Activated CD4-positive, alpha-beta T cell treated with anti-CD3 and anti-CD28 coated beads for 36 hours (primary cell): Measurements from ENCODE around the gene PC. TPM values are rescaled to one million over a fixed set of nuclear protein-coding genes. Genes with fewer than 3 reads are reported as not detected.
A peak's percentile ranks its signal among the peaks of the same experiment; 100 is the strongest.

Source experiments
- ATAC-seq: fragments of 200-7000 bp; cut with Tn5 transposase; one replicate; pipeline ENCODE4 v1.10.0; 2021; ENCODE audit warnings: mild to moderate bottlenecking, moderate library complexity
- CTCF ChIA-PET: fragments of 350-600 bp; sonication (Branson Sonifier 250); formaldehyde crosslinking; loops from one replicate; lab custom pipeline; 2021; ENCODE audit warnings: antibody characterized with exemption; lab: Charles Lee
- POLR2A ChIA-PET: fragments of 350-600 bp; sonication (Branson Sonifier 250); formaldehyde crosslinking; loops from one replicate; lab custom pipeline; 2021; ENCODE audit warnings: antibody characterized with exemption, inconsistent platforms; lab: Charles Lee
- DNase-seq: peaks from one replicate; pipeline ENCODE4 v3.0.0-alpha.2; 2020
- H3K27ac Mint-ChIP-seq: one replicate; pipeline ENCODE4 v1.8.0; 2021; ENCODE audit warnings: mixed read lengths
- H3K27me3 Mint-ChIP-seq: one replicate; pipeline ENCODE4 v1.8.0; 2021; ENCODE audit warnings: mixed read lengths
- H3K36me3 Mint-ChIP-seq: one replicate; pipeline ENCODE4 v1.8.0; 2021; ENCODE audit warnings: low read depth, mixed read lengths
- H3K4me1 Mint-ChIP-seq: one replicate; pipeline ENCODE4 v1.8.0; 2021; ENCODE audit warnings: mixed read lengths
- H3K4me3 Mint-ChIP-seq: one replicate; pipeline ENCODE4 v1.8.0; 2021; ENCODE audit warnings: mild to moderate bottlenecking, moderate library complexity, mixed read lengths
- H3K9me3 Mint-ChIP-seq: one replicate; pipeline ENCODE4 v1.8.0; 2021; ENCODE audit warnings: low read depth, mixed read lengths
- intact Hi-C, 2 experiments: fragments of 100-400 bp; cut with DNase I in 1 of 2; cut with micrococcal nuclease in 1 of 2; formaldehyde crosslinking; loops; one replicate each; pipeline versions ENCODE4 v1.14.2 to v1.15.1; 2022 to 2024; cut with DNase I, micrococcal nuclease
- total RNA-seq, 2 experiments: library from RNA; stranded (reverse); gene quantifications; one replicate each; pipeline ENCODE4 v1.2.3, GENCODE V29; 2021

PC gene
- total RNA-seq, 2 experiments from 2014 or later: 9.2 to 9.3 TPM

- Mint-ChIP-seq H3K4me3 (peak overlapping the region; percentile 75), H3K36me3 (peaks cover 5% of the 10 kb centered on the region), H3K9me3 (no peaks in the 10 kb centered on the region), H3K27me3 (no peaks in the 10 kb centered on the region), H3K27ac (no peak overlapping the region), H3K4me1 (peaks cover 4% of the 10 kb centered on the region)
- ATAC-seq (no peak), DNase-seq (no peak)
- ChIA-PET POLR2A (no interaction called here), CTCF (no interaction called here)
- intact Hi-C loops: loop anchor here in 1 of 2 experiments (2.0 to 5.0 kb wide), 2 partner anchors 431 to 806 kb away; partner anchors contain the start of genes ANKRD13D and SF3B2
Observed at GRCh38 chr11:66857927-66858185, 100.3 kb downstream of the PC start.

- ChIA-PET POLR2A (no interaction called here), CTCF (no interaction called here)
Observed at GRCh38 chr11:66857234-66857926, 100.8 kb downstream of the PC start.

GRCh38 chr11:66856496-66857233, 101.5 kb downstream of the PC start, which contains the start of gene LRFN4:
Gene LRFN4, plus strand, starts transcription at chr11:66857064. Its CDS starts 681 bp downstream, at chr11:66857745.
- DNase-seq (peak; percentile 69), ATAC-seq (peak; percentile 61)
- peaks cover 8% of the 10 kb centered on the region for H3K4me1 Mint-ChIP-seq
- H3K36me3 Mint-ChIP-seq: peaks cover 5% of the 10 kb centered on the region
- H3K4me3 Mint-ChIP-seq: peak within 1 kb of the TSS; percentile 82
- CTCF ChIA-PET: interaction anchor here (0.6 to 2.6 kb wide), 3 partner anchors 13 to 759 kb away, joined by 3 to 11 read pairs (median 4); partner anchors contain the start of gene RCE1
- H3K9me3 Mint-ChIP-seq: no peaks in the 10 kb centered on the region
- POLR2A ChIA-PET: interaction anchor here (0.6 to 1.4 kb wide), 4 partner anchors 12 to 219 kb away, joined by 3 to 8 read pairs (median 4); partner anchors contain the start of gene RCE1
- H3K27me3 Mint-ChIP-seq: no peaks in the 10 kb centered on the region
- intact Hi-C loops: loop anchor here (1.0 to 5.0 kb wide), 11 partner anchors 12 to 804 kb away; partner anchors contain the start of genes RCE1 (in 2 of the 2), ANKRD13D (in 1 of the 2), DPP3 (in 1 of the 2) and PC (in 1 of the 2)
- peak within 1 kb of the TSS; percentile 77 for H3K27ac Mint-ChIP-seq

More at GRCh38 chr11:66857234-66857926, 100.8 kb downstream of the PC start:
- peak overlapping the region; percentile 31 for H3K27ac Mint-ChIP-seq
- H3K4me1 Mint-ChIP-seq: peaks cover 4% of the 10 kb centered on the region
- H3K4me3 Mint-ChIP-seq: peak overlapping the region; percentile 75
- no peaks in the 10 kb centered on the region for H3K27me3 Mint-ChIP-seq
- no peak for DNase-seq
- H3K9me3 Mint-ChIP-seq: no peaks in the 10 kb centered on the region
- peaks cover 5% of the 10 kb centered on the region for H3K36me3 Mint-ChIP-seq
- no peak for ATAC-seq
- intact Hi-C loops: loop anchor here in 1 of 2 experiments (2.0 to 5.0 kb wide), 2 partner anchors 431 to 805 kb away; partner anchors contain the start of genes ANKRD13D and SF3B2

- ChIA-PET POLR2A (interaction anchor here (0.5 to 1.4 kb wide), 6 partner anchors 11 to 218 kb away, joined by 3 to 8 read pairs (median 3); partner anchors contain the start of gene RCE1), CTCF (interaction anchor here (0.6 to 2.6 kb wide), 6 partner anchors 13 to 759 kb away, joined by 3 to 11 read pairs (median 4); partner anchors contain the start of genes RCE1 and ZDHHC24)
- H3K4me3 Mint-ChIP-seq: peak overlapping the region; percentile 82
- peak; percentile 83 for ATAC-seq
- peaks cover 5% of the 10 kb centered on the region for H3K36me3 Mint-ChIP-seq
- H3K27ac Mint-ChIP-seq: peak overlapping the region; percentile 73
- peak; percentile 94 for DNase-seq
- peaks cover 11% of the 10 kb centered on the region for H3K4me1 Mint-ChIP-seq
- intact Hi-C loops: loop anchor here (1.0 to 5.0 kb wide), 11 partner anchors 12 to 804 kb away; partner anchors contain the start of genes RCE1 (in 2 of the 2), ANKRD13D (in 1 of the 2), DPP3 (in 1 of the 2) and PC (in 1 of the 2)
- H3K9me3 Mint-ChIP-seq: no peaks in the 10 kb centered on the region
- no peaks in the 10 kb centered on the region for H3K27me3 Mint-ChIP-seq
Observed at GRCh38 chr11:66855574-66856495, 102.3 kb downstream of the PC start.

GRCh38 chr11:66854729-66855211, 103.4 kb downstream of the PC start:
- CTCF ChIA-PET: interaction anchor here (0.6 to 2.6 kb wide), 3 partner anchors 11 to 28 kb away, joined by 3 to 11 read pairs (median 4); partner anchors contain the start of gene RCE1
- DNase-seq (no peak), ATAC-seq (no peak)
- Mint-ChIP-seq H3K27me3 (no peaks in the 10 kb centered on the region), H3K9me3 (no peaks in the 10 kb centered on the region), H3K36me3 (peaks cover 5% of the 10 kb centered on the region), H3K4me1 (peaks cover 11% of the 10 kb centered on the region), H3K4me3 (peak overlapping the region; percentile 82), H3K27ac (no peak overlapping the region)
- intact Hi-C loops: loop anchor here in 1 of 2 experiments (5.0 kb wide), 1 partner anchor 802 kb away; the partner anchor contains the start of gene SF3B2
- POLR2A ChIA-PET: interaction anchor here (0.7 to 1.1 kb wide), 2 partner anchors 10 to 12 kb away, joined by 3 read pairs; no protein-coding TSS in a partner anchor

- ATAC-seq: no peak
- no peaks in the 10 kb centered on the region for H3K27me3 Mint-ChIP-seq
Observed at GRCh38 chr11:66854231-66854661, 103.9 kb downstream of the PC start.

GRCh38 chr11:66853242-66854229, 104.6 kb downstream of the PC start:
- no peak for ATAC-seq
- peaks cover 11% of the 10 kb centered on the region for H3K4me1 Mint-ChIP-seq
- DNase-seq: no peak
- POLR2A ChIA-PET: interaction anchor here (0.6 to 2.0 kb wide), 2 partner anchors 10 to 25 kb away, joined by 3 to 9 read pairs; partner anchors contain the start of gene RCE1
- intact Hi-C loops: no loop called here
- CTCF ChIA-PET: interaction anchor here (2.6 kb wide), 1 partner anchor 10 kb away, joined by 11 read pairs; the partner anchor contains the start of gene RCE1
- H3K9me3 Mint-ChIP-seq: no peaks in the 10 kb centered on the region
- H3K27me3 Mint-ChIP-seq: no peaks in the 10 kb centered on the region
- H3K36me3 Mint-ChIP-seq: peaks cover 3% of the 10 kb centered on the region
- no peak overlapping the region for H3K4me3 Mint-ChIP-seq
- H3K27ac Mint-ChIP-seq: no peak overlapping the region

More at GRCh38 chr11:66854231-66854661, 103.9 kb downstream of the PC start:
- Mint-ChIP-seq H3K27ac (no peak overlapping the region), H3K4me3 (no peak overlapping the region), H3K9me3 (no peaks in the 10 kb centered on the region), H3K36me3 (peaks cover 5% of the 10 kb centered on the region), H3K4me1 (peaks cover 11% of the 10 kb centered on the region)
- POLR2A ChIA-PET: no interaction called here
- intact Hi-C loops: no loop called here
- DNase-seq: no peak
- CTCF ChIA-PET: interaction anchor here (2.6 kb wide), 1 partner anchor 11 kb away, joined by 11 read pairs; the partner anchor contains the start of gene RCE1

- CTCF ChIA-PET: interaction anchor here (0.7 to 1.4 kb wide), 5 partner anchors 9 to 139 kb away, joined by 3 to 7 read pairs (median 5); partner anchors contain the start of gene RCE1
Observed at GRCh38 chr11:66852466-66853241, 105.5 kb downstream of the PC start.

More at GRCh38 chr11:66852466-66853241, 105.5 kb downstream of the PC start:
- ATAC-seq (no peak), DNase-seq (no peak)
- intact Hi-C loops: no loop called here
- Mint-ChIP-seq H3K27ac (no peak overlapping the region), H3K4me1 (peaks cover 11% of the 10 kb centered on the region), H3K9me3 (no peaks in the 10 kb centered on the region), H3K4me3 (no peak overlapping the region), H3K36me3 (no peaks in the 10 kb centered on the region), H3K27me3 (no peaks in the 10 kb centered on the region)
- POLR2A ChIA-PET: interaction anchor here (0.6 to 2.0 kb wide), 2 partner anchors 9 to 26 kb away, joined by 3 to 9 read pairs; partner anchors contain the start of gene RCE1
